GM19372 (cell line): ENCODE measurements around the gene SMYD3.

Experiments
- ATAC-seq: cut with Tn5 transposase; IDR thresholded peaks from one replicate; pipeline ENCODE4 v1.9.1; 2021; ENCODE audit warnings: mild to moderate bottlenecking, low read depth, moderate library complexity; ENCODE audit not compliant: unreplicated experiment

SMYD3 gene

GRCh38 chr1:246292571-246292970 is 214.5 kb downstream of the SMYD3 start:
- no peak for ATAC-seq

- ATAC-seq = no peak
These were observed 216.0 kb downstream of the SMYD3 start for GRCh38 chr1:246291127-246291526.

- ATAC-seq = no peak
These were observed 223.2 kb downstream of the SMYD3 start for GRCh38 chr1:246283771-246284410.

- ATAC-seq = no peak
These were observed 225.4 kb downstream of the SMYD3 start for GRCh38 chr1:246281639-246282038.

- ATAC-seq = no peak
These were observed 225.9 kb downstream of the SMYD3 start for GRCh38 chr1:246281195-246281594.

- ATAC-seq = no peak
These were observed 226.5 kb downstream of the SMYD3 start for GRCh38 chr1:246280551-246280950.

- no peak for ATAC-seq
These were observed 227.7 kb downstream of the SMYD3 start for GRCh38 chr1:246279402-246279801.

- ATAC-seq = no peak
These were observed 228.7 kb downstream of the SMYD3 start for GRCh38 chr1:246278371-246278770.

- ATAC-seq = no peak
These were observed 232.0 kb downstream of the SMYD3 start for GRCh38 chr1:246275036-246275435.

- ATAC-seq = no peak
These were observed 232.9 kb downstream of the SMYD3 start for GRCh38 chr1:246274186-246274585.

- ATAC-seq = no peak
These were observed 235.6 kb downstream of the SMYD3 start for GRCh38 chr1:246271516-246271915.

GRCh38 chr1:246270236-246270635 is 236.8 kb downstream of the SMYD3 start:
- peak; percentile 77 for ATAC-seq

GRCh38 chr1:246269466-246269865 is 237.6 kb downstream of the SMYD3 start:
- no peak for ATAC-seq

GRCh38 chr1:246267896-246268295 is 239.2 kb downstream of the SMYD3 start:
- no peak for ATAC-seq

GRCh38 chr1:246267426-246267825 is 239.7 kb downstream of the SMYD3 start:
- ATAC-seq = no peak

GRCh38 chr1:246265481-246265880 is 241.6 kb downstream of the SMYD3 start:
- ATAC-seq = no peak

- no peak for ATAC-seq
These were observed 244.8 kb downstream of the SMYD3 start for GRCh38 chr1:246262281-246262680.

- ATAC-seq = no peak
These were observed 245.4 kb downstream of the SMYD3 start for GRCh38 chr1:246261639-246262038.

- ATAC-seq = no peak
These were observed 248.8 kb downstream of the SMYD3 start for GRCh38 chr1:246258250-246258649.

- ATAC-seq = no peak
These were observed 251.3 kb downstream of the SMYD3 start for GRCh38 chr1:246255773-246256172.

- ATAC-seq = no peak
These were observed 252.2 kb downstream of the SMYD3 start for GRCh38 chr1:246254854-246255253.

GRCh38 chr1:246246430-246246829 is 260.6 kb downstream of the SMYD3 start:
- ATAC-seq = no peak

- ATAC-seq = no peak
These were observed 261.5 kb downstream of the SMYD3 start for GRCh38 chr1:246245541-246245940.
